ENCODE results near the gene OR10H3. TPM values are rescaled to one million over a fixed set of nuclear protein-coding genes. Genes with fewer than 3 reads are reported as not detected.

OR10H3 gene
- polyA plus RNA-seq, 1 donor from 2014 or later: not detected

GRCh38 chr19:15714638-15715037 is 23.1 kb upstream of the OR10H3 start:
- TF ChIP-seq TAF1 (IDR thresholded peaks at IDR 0.05; ENCODE audit: low read depth) (no peak), REST (IDR thresholded peaks at IDR 0.05; ENCODE audit: borderline replicate concordance) (no peak), EP300 (conservative IDR thresholded peaks at IDR 0.05; ENCODE audit: poor library complexity, severe bottlenecking) (no peak), POLR2AphosphoS5 (IDR thresholded peaks at IDR 0.05) (no peak), SMC3 (conservative IDR thresholded peaks at IDR 0.05; ENCODE audit: poor library complexity) (no peak), MXI1 (conservative IDR thresholded peaks at IDR 0.05; ENCODE audit: poor library complexity, severe bottlenecking) (no peak), EZH2 (IDR thresholded peaks at IDR 0.05; ENCODE audit: borderline replicate concordance, insufficient read depth, low read length, poor library complexity, severe bottlenecking) (no peak), CTCF (IDR thresholded peaks at IDR 0.05; ENCODE audit: poor library complexity, severe bottlenecking) (no peak), RAD21 (conservative IDR thresholded peaks at IDR 0.05) (no peak)
- no peaks in the 10 kb centered on the region for H3K9me2 ChIP-seq (ENCODE audit: insufficient read depth, low read length)
- no peaks in the 10 kb centered on the region for H4K20me1 ChIP-seq (ENCODE audit: insufficient read depth)
- H2AFZ ChIP-seq (ENCODE audit: low read depth, low read length): no peak overlapping the region
- no peak overlapping the region for H3K4me3 ChIP-seq (ENCODE audit: low read length)
- H3K27ac ChIP-seq (ENCODE audit: low read length): no peak overlapping the region
- no peak overlapping the region for H3K9ac ChIP-seq (ENCODE audit: low read length)
- H3K36me3 ChIP-seq (ENCODE audit: insufficient read depth, low read length): no peaks in the 10 kb centered on the region
- H3K9me3 ChIP-seq (ENCODE audit: low read length): no peaks in the 10 kb centered on the region
- no peaks in the 10 kb centered on the region for H3K27me3 ChIP-seq (ENCODE audit: insufficient read depth, low read depth, low read length)
- no peaks in the 10 kb centered on the region for H3K79me2 ChIP-seq (replicated peaks; ENCODE audit: insufficient read depth, low read length)
- H3F3A ChIP-seq (ENCODE audit: insufficient read depth, low read length, poor library complexity, severe bottlenecking): no peaks in the 10 kb centered on the region
- no peak overlapping the region for H3K4me2 ChIP-seq (ENCODE audit: low read length)

GRCh38 chr19:15715642-15716041 is 22.1 kb upstream of the OR10H3 start:
- Histone ChIP-seq H3K36me3 (ENCODE audit: insufficient read depth, low read length) (no peaks in the 10 kb centered on the region), H3K4me3 (ENCODE audit: low read length) (no peak overlapping the region), H3K9me2 (ENCODE audit: insufficient read depth, low read length) (no peaks in the 10 kb centered on the region), H3K27ac (ENCODE audit: low read length) (no peak overlapping the region), H3K27me3 (ENCODE audit: insufficient read depth, low read depth, low read length) (no peaks in the 10 kb centered on the region), H3K9me3 (ENCODE audit: low read length) (no peaks in the 10 kb centered on the region), H3K9ac (ENCODE audit: low read length) (no peak overlapping the region), H3F3A (ENCODE audit: insufficient read depth, low read length, poor library complexity, severe bottlenecking) (no peaks in the 10 kb centered on the region), H3K79me2 (replicated peaks; ENCODE audit: insufficient read depth, low read length) (no peaks in the 10 kb centered on the region), H3K4me2 (ENCODE audit: low read length) (no peak overlapping the region), H4K20me1 (ENCODE audit: insufficient read depth) (no peaks in the 10 kb centered on the region), H2AFZ (ENCODE audit: low read depth, low read length) (no peak overlapping the region)
- TF ChIP-seq POLR2AphosphoS5 (IDR thresholded peaks at IDR 0.05) (no peak), TAF1 (IDR thresholded peaks at IDR 0.05; ENCODE audit: low read depth) (no peak), REST (IDR thresholded peaks at IDR 0.05; ENCODE audit: borderline replicate concordance) (no peak), SMC3 (conservative IDR thresholded peaks at IDR 0.05; ENCODE audit: poor library complexity) (no peak), RAD21 (conservative IDR thresholded peaks at IDR 0.05) (no peak), MXI1 (conservative IDR thresholded peaks at IDR 0.05; ENCODE audit: poor library complexity, severe bottlenecking) (no peak), EZH2 (IDR thresholded peaks at IDR 0.05; ENCODE audit: borderline replicate concordance, insufficient read depth, low read length, poor library complexity, severe bottlenecking) (no peak), CTCF (IDR thresholded peaks at IDR 0.05; ENCODE audit: poor library complexity, severe bottlenecking) (no peak), EP300 (conservative IDR thresholded peaks at IDR 0.05; ENCODE audit: poor library complexity, severe bottlenecking) (no peak)

All from neural cell (in vitro differentiated cells).